NCI-H526 (cell line): ENCODE results near the gene DOC2A.
A peak's percentile ranks its signal among the peaks of the same experiment; 100 is the strongest.
"Not testable (repeated sequence)": the region's sequence is repeated elsewhere in the genome, so short reads cannot be mapped to it uniquely, and the experiment has no call there.

Experiments used
- DNase-seq, 2 experiments: peaks; one replicate each; lab custom pipeline; 2025; lab: John Stamatoyannopoulos, UW

The DOC2A gene

GRCh38 chr16:30027588-30028437, 17.0 kb upstream of the DOC2A start:
- DNase-seq = peak in 1 of 2 experiments; percentile 47

GRCh38 chr16:30026449-30026848, 15.6 kb upstream of the DOC2A start:
- DNase-seq = no peak

GRCh38 chr16:30025574-30025973, 14.7 kb upstream of the DOC2A start:
- no peak for DNase-seq

GRCh38 chr16:30025156-30025555, 14.3 kb upstream of the DOC2A start:
- no peak for DNase-seq

- no peak for DNase-seq
Observed at GRCh38 chr16:30024451-30024850, 13.6 kb upstream of the DOC2A start.

- DNase-seq = no peak
Observed at GRCh38 chr16:30023586-30023985, 12.8 kb upstream of the DOC2A start.

GRCh38 chr16:30022887-30023286, 12.1 kb upstream of the DOC2A start, which contains the start of gene C16orf92:
Gene C16orf92 (plus strand): TSS chr16:30023198. CDS start chr16:30023341, 143 bp downstream.
- no peak for DNase-seq

GRCh38 chr16:30018731-30019158, 7.9 kb upstream of the DOC2A start:
- no peak for DNase-seq

- not testable (repeated sequence) for DNase-seq
Observed at GRCh38 chr16:30017937-30018336, 7.1 kb upstream of the DOC2A start.

- DNase-seq = no peak
Observed at GRCh38 chr16:30017277-30017656, 6.4 kb upstream of the DOC2A start.

- DNase-seq = no peak
Observed at GRCh38 chr16:30016555-30017276, 5.9 kb upstream of the DOC2A start.

- not testable (repeated sequence) for DNase-seq
Observed at GRCh38 chr16:30015450-30015849, 4.6 kb upstream of the DOC2A start.

- not testable (repeated sequence) for DNase-seq
Observed at GRCh38 chr16:30012598-30012997, 1.8 kb upstream of the DOC2A start.

GRCh38 chr16:30011714-30012504, 1.1 kb upstream of the DOC2A start:
- DNase-seq = peak in 1 of 2 experiments; percentile 43

GRCh38 chr16:30009990-30010843, 610 bp downstream of the DOC2A start:
- DNase-seq = peak in 1 of 2 experiments; percentile 41

- no peak for DNase-seq
Observed at GRCh38 chr16:30009085-30009862, 1.6 kb downstream of the DOC2A start.

- no peak for DNase-seq
Observed at GRCh38 chr16:30007378-30007895, 3.4 kb downstream of the DOC2A start.

- DNase-seq = no peak
Observed at GRCh38 chr16:30006659-30007377, 4.0 kb downstream of the DOC2A start.

GRCh38 chr16:30006095-30006473, 4.7 kb downstream of the DOC2A start:
- no peak for DNase-seq
